Epithelial cell of proximal tubule (primary cell): ENCODE results near the gene ABHD17A. TPM values are rescaled to one million over a fixed set of nuclear protein-coding genes. Genes with fewer than 3 reads are reported as not detected.

ENCODE experiments used
- DNase-seq: peaks from one replicate; pipeline ENCODE4 v3.0.0-alpha.2; 2011; ENCODE audit warnings: low read depth
- H3K4me3 ChIP-seq: 2 replicates; pipeline ENCODE4 v1.5.1; 2011; ENCODE audit warnings: low read depth, mild to moderate bottlenecking, low read length
- CTCF ChIP-seq: conservative IDR thresholded peaks from 2 replicates; pipeline ENCODE4 v1.5.1; 2012; ENCODE audit warnings: low read depth, mild to moderate bottlenecking, low read length
- total RNA-seq: library from RNA; depleted of rRNA; stranded (reverse); fragments of >200 nt; gene quantifications from 2 replicates; pipeline ENCODE4 v1.2.3, GENCODE V29; 2015

The ABHD17A gene
- total RNA-seq, 1 donor from 2014 or later = 83.4 TPM

- no peak for TF ChIP-seq CTCF
- no peak for DNase-seq
Observed at GRCh38 chr19:1862068-1862423, 23.2 kb downstream of the ABHD17A start.

GRCh38 chr19:1861599-1862031 lies 23.7 kb downstream of the ABHD17A start:
- peak overlapping the region; percentile 92 for H3K4me3 ChIP-seq
- DNase-seq = no peak
- no peak for TF ChIP-seq CTCF

More at GRCh38 chr19:1862068-1862423, 23.2 kb downstream of the ABHD17A start:
- H3K4me3 ChIP-seq = peak overlapping the region; percentile 92

- TF ChIP-seq CTCF = no peak
- H3K4me3 ChIP-seq = peak overlapping the region; percentile 92
- DNase-seq = no peak
Observed at GRCh38 chr19:1860821-1861598, 24.3 kb downstream of the ABHD17A start.

- no peak for TF ChIP-seq CTCF
- DNase-seq = no peak
- H3K4me3 ChIP-seq = peak overlapping the region; percentile 92
Observed at GRCh38 chr19:1860042-1860775, 25.1 kb downstream of the ABHD17A start.

GRCh38 chr19:1859331-1859781 lies 25.9 kb downstream of the ABHD17A start:
- H3K4me3 ChIP-seq = peak overlapping the region; percentile 92
- no peak for TF ChIP-seq CTCF
- DNase-seq = no peak

GRCh38 chr19:1858412-1859081 lies 26.7 kb downstream of the ABHD17A start:
- no peak overlapping the region for H3K4me3 ChIP-seq
- no peak for TF ChIP-seq CTCF
- no peak for DNase-seq
